Heart left ventricle (tissue), 16 donors: ENCODE results near the gene GPR156. TPM values are rescaled to one million over a fixed set of nuclear protein-coding genes. Genes with fewer than 3 reads are reported as not detected.

Experiments used
- ATAC-seq, 4 donors: fragments of 200-7000 bp; cut with Tn5 transposase; one replicate each; pipeline ENCODE4 v1.9.1; 2020 to 2022; ENCODE audit warnings: moderate library complexity in 4 of 4, mild to moderate bottlenecking in 3 of 4, moderate number of reproducible peaks in 1 of 4
- DNase-seq, 5 donors: peaks; one replicate each; pipeline ENCODE4 v3.0.0-alpha.2; 2020
- H3K27ac ChIP-seq, 12 donors: fragments of 200-600 bp; sonication (generic) in 4 of 12; one replicate each; pipeline versions ENCODE4 v1.5.0 to v1.8.0; 2016 to 2022; ENCODE audit warnings: mild to moderate bottlenecking in 2 of 12
- H3K27me3 ChIP-seq, 9 donors: fragments of 200-600 bp; sonication (generic) in 2 of 9; one replicate each; pipeline versions ENCODE4 v1.5.1 to v1.8.0; 2016 to 2022; ENCODE audit warnings: mild to moderate bottlenecking in 3 of 9
- H3K36me3 ChIP-seq, 9 donors: fragments of 200-600 bp; sonication (generic) in 2 of 9; one replicate each; pipeline versions ENCODE4 v1.5.0 to v1.8.0; 2018 to 2022; ENCODE audit warnings: mild to moderate bottlenecking in 2 of 9
- H3K4me1 ChIP-seq, 12 donors: fragments of 200-600 bp; sonication (generic) in 4 of 12; one replicate each; pipeline versions ENCODE4 v1.5.0 to v1.8.0; 2016 to 2022; ENCODE audit warnings: mild to moderate bottlenecking in 3 of 12
- H3K4me3 ChIP-seq, 12 donors: fragments of 200-600 bp; sonication (generic) in 4 of 12; one replicate each; pipeline versions ENCODE4 v1.5.0 to v1.8.0; 2017 to 2022; ENCODE audit warnings: mild to moderate bottlenecking in 9 of 12, moderate library complexity in 4 of 12
- H3K9me3 ChIP-seq, 12 donors: fragments of 200-600 bp; sonication (generic) in 4 of 12; one replicate each; pipeline versions ENCODE4 v1.5.0 to v1.8.0; 2016 to 2022; ENCODE audit warnings: mild to moderate bottlenecking in 1 of 12
- POLR2A ChIP-seq, 2 donors: fragments of 450-650 bp; IDR thresholded peaks; one replicate each; pipeline ENCODE4 v1.6.1; 2017; ENCODE audit warnings: antibody characterized with exemption in 2 of 2, mild to moderate bottlenecking in 2 of 2, moderate library complexity in 2 of 2
- WGBS, 4 donors: extraction: QIAGEN DNeasy Blood & Tissue Kit in 2 of 4; methylation state at CpG; one replicate each; pipeline versions ENCODE4 v1.1.5 to v1.1.7; 2013 to 2018; 5-methylcytosine and 5-hydroxymethylcytosine counted together
- intact Hi-C, 10 donors: fragments of 100-400 bp; cut with DNase I; formaldehyde crosslinking; loops; one replicate each; pipeline versions ENCODE4 v1.11.1 to v1.14.2; 2022
- polyA plus RNA-seq, 2 donors: library from polyadenylated mRNA; stranded (reverse); fragments of 200-250 nt; gene quantifications; one replicate each; pipeline ENCODE4 v1.2.3, GENCODE V29; 2013
- total RNA-seq, 9 donors: library from RNA; depleted of rRNA in 2 of 9; stranded (reverse); fragments of >200 nt in 2 of 9; fragmentation: NEBNext Ultra II Directional in 3 of 9; extraction: Animal tissue kit (Norgen Biotek cat#: 25700) in 3 of 9; gene quantifications; one replicate each; pipeline versions ENCODE4 v1.1.0 to v1.2.4, GENCODE V29; 2016 to 2023
- TF ChIP-seq, protein P1 (sequence below), 12 donors: fragments of 200-600 bp; sonication (generic) in 4 of 12; IDR thresholded peaks; one replicate each; pipeline versions ENCODE4 v1.5.0 to v1.8.0; 2018 to 2022; ENCODE audit warnings: antibody characterized with exemption in 12 of 12, mild to moderate bottlenecking in 5 of 12
- donor health status: ischemic (EF 13 %, LVEDD 7.1; RV severe dilation, severe dysfunction).
- donor health status: healthy with polysubstance abuse.
- donor health status: DM: no; HTN: yes; CAD: no.
- donor health status: DM: no; HTN: no; CAD: no.
- donor health status: ischemic (EF 25% LVEDD 6.9; RV normal size, moderate dysfunction).
- donor health status: ischemic (EF 25% LVEDD 5.7; RV mildly dilated, moderate dysfunction).
- donor health status: healthy.
- donor health status: DM: yes; HTN: yes; CAD: no.
- donor health status: ischemic (EF 35%, LVEDD 5.7; RV mildly dilated, moderate dysfunction).
- donor health status: nonischemic (EF 11% LVEDD 7.7; RV severe dilation, severe dysfunction).
- donor health status: DM: yes; HTN: yes; CAD: no.
- donor health status: PGD.
- donor health status: ischemic (EF 29% LVEDD 5.4; RV normal size, mild dysfunction).
- donor health status: nonischemic (EF 23%, LVEDD 6.1; RV moderate dilation, normal function).

GPR156 gene
- total and polyA plus RNA-seq, 11 donors = 0.06 to 0.24 (median 0.12) TPM; not detected in 5

DNA sequence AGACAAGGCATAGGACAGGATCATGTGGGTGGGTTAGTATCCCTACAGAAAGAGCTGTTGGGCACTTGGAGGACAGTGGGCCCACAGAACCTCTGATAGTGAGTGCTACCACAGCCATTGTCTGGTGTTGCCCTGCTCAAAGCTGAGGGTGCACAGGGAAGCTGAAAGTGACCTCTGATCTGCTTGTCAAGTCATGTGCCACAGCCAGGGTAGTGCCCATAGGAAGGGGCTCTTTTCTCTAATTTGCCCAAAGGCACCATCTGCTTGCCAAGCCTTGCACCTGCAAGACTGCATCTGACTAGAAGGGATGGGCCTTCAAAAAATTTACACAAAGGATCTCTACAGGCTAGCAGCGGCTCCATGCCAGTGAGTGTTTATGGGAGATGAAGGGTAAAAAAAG, 103.4 kb downstream of the GPR156 start:
- WGBS, 4 donors = 98 to 100% (median 99%) methylated on average over 1 of the region's 1 CpG
- no peak overlapping the region for H3K4me3 ChIP-seq
- TF ChIP-seq, protein P1, sequence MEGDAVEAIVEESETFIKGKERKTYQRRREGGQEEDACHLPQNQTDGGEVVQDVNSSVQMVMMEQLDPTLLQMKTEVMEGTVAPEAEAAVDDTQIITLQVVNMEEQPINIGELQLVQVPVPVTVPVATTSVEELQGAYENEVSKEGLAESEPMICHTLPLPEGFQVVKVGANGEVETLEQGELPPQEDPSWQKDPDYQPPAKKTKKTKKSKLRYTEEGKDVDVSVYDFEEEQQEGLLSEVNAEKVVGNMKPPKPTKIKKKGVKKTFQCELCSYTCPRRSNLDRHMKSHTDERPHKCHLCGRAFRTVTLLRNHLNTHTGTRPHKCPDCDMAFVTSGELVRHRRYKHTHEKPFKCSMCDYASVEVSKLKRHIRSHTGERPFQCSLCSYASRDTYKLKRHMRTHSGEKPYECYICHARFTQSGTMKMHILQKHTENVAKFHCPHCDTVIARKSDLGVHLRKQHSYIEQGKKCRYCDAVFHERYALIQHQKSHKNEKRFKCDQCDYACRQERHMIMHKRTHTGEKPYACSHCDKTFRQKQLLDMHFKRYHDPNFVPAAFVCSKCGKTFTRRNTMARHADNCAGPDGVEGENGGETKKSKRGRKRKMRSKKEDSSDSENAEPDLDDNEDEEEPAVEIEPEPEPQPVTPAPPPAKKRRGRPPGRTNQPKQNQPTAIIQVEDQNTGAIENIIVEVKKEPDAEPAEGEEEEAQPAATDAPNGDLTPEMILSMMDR (IDR thresholded peaks at IDR 0.05) = no peak
- TF ChIP-seq POLR2A (IDR thresholded peaks at IDR 0.05) = no peak
- DNase-seq (no peak), ATAC-seq (no peak)
- no peaks in the 10 kb centered on the region for H3K27me3 ChIP-seq
- peaks cover 0 to 16% (median 5%) of the 10 kb centered on the region in 12 donors for H3K4me1 ChIP-seq
- no peaks in the 10 kb centered on the region for H3K36me3 ChIP-seq
- no peaks in the 10 kb centered on the region for H3K9me3 ChIP-seq
- intact Hi-C loops = loop anchor here in 8 of 10 donors (2.0 to 5.0 kb wide), 4 partner anchors 84 to 291 kb away; no protein-coding TSS in a partner anchor
- no peak overlapping the region for H3K27ac ChIP-seq

DNA sequence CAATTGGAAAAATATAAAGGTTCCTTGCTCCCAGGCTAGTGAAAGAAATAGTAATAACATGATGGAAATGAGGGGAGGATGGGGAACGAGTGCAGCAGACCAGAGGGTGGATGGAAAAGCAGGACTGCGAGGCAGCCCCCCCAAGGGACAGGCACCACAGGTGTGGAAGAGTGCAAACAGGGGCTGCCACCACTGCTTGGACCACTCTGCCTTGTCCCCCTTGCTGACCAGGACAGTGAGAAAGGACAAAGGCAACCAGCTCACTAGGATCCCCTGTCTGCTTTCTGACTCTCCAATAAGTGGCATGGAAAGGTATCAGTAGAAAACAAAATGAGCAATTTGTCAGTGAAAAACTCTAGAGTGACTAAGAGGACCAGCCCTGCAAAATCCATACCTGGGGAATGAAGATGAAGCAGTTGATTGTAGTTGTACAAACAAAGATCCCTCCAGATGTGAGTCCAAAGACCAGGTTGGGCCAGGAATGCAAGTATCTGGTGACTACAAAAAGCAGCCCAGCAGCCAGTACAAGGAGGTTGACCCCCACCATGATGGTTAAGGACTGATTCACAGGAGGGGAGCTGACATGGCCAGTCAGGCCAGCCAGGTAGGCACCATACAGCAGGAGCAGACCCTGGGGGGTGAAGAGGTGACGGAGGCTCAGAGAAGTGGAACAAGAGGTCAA, 104.2 kb downstream of the GPR156 start:
- Histone ChIP-seq H3K27ac (no peak overlapping the region), H3K4me3 (no peak overlapping the region), H3K27me3 (no peaks in the 10 kb centered on the region), H3K9me3 (no peaks in the 10 kb centered on the region), H3K4me1 (peaks cover 0 to 17% (median 6%) of the 10 kb centered on the region in 12 donors), H3K36me3 (no peaks in the 10 kb centered on the region)
- ATAC-seq (no peak), DNase-seq (no peak)
- 90 to 96% (median 92%) methylated on average over 3 of the region's 3 CpGs for WGBS, 4 donors
- intact Hi-C loops = loop anchor here in 6 of 10 donors (2.0 to 5.0 kb wide), 3 partner anchors 84 to 289 kb away; no protein-coding TSS in a partner anchor
- TF ChIP-seq, protein P1 (IDR thresholded peaks at IDR 0.05) = no peak
- TF ChIP-seq POLR2A (IDR thresholded peaks at IDR 0.05) = no peak

DNA sequence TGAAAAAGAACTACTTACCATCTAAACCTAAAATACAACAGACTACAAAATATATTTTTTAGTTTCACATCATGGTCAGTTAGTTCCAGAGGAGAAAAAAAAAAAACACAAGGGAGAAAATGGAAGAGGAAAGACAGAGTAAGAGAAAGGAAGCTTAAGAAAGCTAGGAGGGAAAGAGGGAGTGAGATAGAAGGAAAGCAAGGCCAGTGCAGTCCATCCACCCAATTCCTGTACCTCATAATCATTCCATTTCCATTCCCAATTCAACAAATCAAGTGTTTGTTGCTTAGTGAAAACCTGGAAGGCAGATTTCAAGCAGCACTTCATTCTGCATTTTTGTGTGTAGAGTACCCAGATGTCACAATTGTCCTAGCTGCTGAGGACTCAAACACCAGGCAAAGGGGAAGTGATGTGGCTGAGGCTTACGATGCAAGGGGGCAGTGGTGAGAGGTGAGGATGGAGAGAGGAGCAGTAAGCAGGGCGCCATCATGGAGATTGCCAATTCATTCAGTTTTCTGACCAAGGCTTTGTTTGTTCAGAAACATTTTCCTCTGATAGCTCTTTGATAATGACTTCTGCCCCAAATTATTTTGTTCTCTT, 107.2 kb downstream of the GPR156 start:
- peak in 2 of 4 donors; percentile 22 to 23 for ATAC-seq
- H3K4me3 ChIP-seq = no peak overlapping the region
- intact Hi-C loops = no loop called here
- H3K27me3 ChIP-seq = no peaks in the 10 kb centered on the region
- TF ChIP-seq POLR2A (IDR thresholded peaks at IDR 0.05) = no peak
- TF ChIP-seq, protein P1 (IDR thresholded peaks at IDR 0.05) = no peak
- H3K36me3 ChIP-seq = no peaks in the 10 kb centered on the region
- 72 to 83% (median 73%) methylated on average over 2 of the region's 2 CpGs for WGBS, 4 donors
- H3K4me1 ChIP-seq = peaks cover 0 to 17% (median 6%) of the 10 kb centered on the region in 12 donors
- DNase-seq = no peak
- H3K27ac ChIP-seq = peak overlapping the region in 7 of 12 donors; percentile 3 to 51 (median 37)
- no peaks in the 10 kb centered on the region for H3K9me3 ChIP-seq

DNA sequence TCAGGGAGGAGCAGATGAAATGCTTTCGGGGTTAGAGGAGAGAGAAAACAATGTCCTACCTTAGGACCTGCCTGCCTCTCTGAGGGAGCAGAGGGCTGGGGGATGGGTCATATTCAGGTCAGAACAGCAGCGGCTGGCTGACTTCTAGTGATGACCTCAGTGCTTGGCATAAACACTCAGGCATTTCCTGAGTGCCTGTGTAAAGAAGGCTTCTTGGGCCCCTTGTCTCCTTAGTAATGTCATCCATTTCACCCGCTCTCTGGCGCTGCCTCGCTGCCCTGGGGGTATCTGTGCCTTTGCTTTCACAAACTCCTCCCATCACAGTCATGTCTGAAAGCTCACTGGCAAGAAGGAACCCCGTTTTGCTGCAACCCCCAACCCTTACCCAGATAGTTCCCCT, 107.9 kb downstream of the GPR156 start:
- TF ChIP-seq, protein P1 (IDR thresholded peaks at IDR 0.05) = peak in 2 of 12 donors; percentile 8
- TF ChIP-seq POLR2A (IDR thresholded peaks at IDR 0.05) = no peak
- ATAC-seq (peak; percentile 62 to 93 (median 88)), DNase-seq (peak in 3 of 5 donors; percentile 36 to 60 (median 44))
- no peaks in the 10 kb centered on the region for H3K36me3 ChIP-seq
- intact Hi-C loops = no loop called here
- no peaks in the 10 kb centered on the region for H3K27me3 ChIP-seq
- H3K4me1 ChIP-seq = peaks cover 0 to 17% (median 6%) of the 10 kb centered on the region in 12 donors
- no peaks in the 10 kb centered on the region for H3K9me3 ChIP-seq
- 16 to 34% (median 23%) methylated on average over 6 of the region's 6 CpGs for WGBS, 4 donors
- H3K27ac ChIP-seq = peak overlapping the region in 5 of 12 donors; percentile 9 to 51 (median 48)
- no peak overlapping the region for H3K4me3 ChIP-seq
